T-helper 2 cell (primary cell): ENCODE measurements around the gene SH3RF2.
"Not testable (repeated sequence)": the region's sequence is repeated elsewhere in the genome, so short reads cannot be mapped to it uniquely, and the experiment has no call there.

Experiments used
- DNase-seq, 5 experiments: peaks; one replicate each; pipeline versions ENCODE4 v3.0.0 to v3.0.0-alpha.2; 2012 to 2022

Gene SH3RF2

DNA sequence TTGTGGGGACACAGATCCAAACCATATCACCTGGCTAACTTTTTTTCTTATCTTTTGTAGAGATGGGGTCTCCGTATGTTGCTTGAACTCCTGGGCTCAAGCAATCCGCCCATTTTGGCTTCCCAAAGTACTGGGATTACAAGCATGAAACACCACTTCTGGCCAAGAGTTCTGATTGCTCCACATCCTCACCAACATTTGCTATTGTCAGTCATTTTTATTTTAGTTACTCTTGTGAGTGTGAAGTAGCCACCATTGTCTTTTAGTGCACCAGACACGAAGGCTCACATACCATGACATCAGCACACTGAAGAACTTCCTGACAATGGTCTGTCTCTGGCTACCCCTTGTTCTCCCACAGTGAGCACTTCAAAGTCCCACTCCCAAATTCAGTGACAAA is 151.7 kb downstream of the SH3RF2 start:
- no peak for DNase-seq

DNA sequence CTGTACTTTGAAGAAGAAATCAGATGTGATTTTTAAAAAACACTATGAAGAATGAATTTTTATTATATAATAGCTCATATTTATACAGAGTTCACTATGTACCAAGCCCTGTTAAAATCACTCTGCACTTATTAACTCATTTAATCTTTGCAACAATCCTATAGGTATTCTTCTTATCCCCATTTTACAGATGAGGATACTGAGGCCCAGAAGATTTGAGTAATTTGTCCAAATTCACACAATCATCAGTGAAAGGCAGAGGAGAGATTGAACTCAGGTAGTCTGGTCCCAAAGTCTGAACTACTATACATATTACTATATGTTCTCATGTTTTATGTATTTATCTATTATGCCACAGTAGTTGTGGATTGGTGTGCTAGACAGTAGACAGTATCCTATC is 152.9 kb downstream of the SH3RF2 start:
- DNase-seq, result no peak

DNA sequence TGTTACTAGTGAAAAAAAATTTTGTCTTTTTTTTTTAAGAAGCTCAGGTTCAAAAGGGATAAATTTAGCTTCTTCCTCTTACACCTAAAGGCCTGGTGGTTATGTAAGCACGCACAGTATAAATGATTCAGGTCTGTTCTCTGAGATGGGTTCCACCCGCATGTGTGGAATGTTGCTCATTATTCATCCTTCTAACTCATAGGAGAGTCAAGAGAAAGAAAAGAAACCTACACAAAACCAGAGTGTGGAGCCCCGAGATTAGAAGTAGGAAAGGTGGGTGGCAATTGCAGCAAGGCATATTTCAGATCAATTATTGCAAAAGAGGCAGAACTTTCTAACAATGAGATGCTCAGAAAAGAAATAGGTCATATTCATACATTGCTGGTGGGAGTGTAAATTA is 155.5 kb downstream of the SH3RF2 start:
- no peak for DNase-seq

DNA sequence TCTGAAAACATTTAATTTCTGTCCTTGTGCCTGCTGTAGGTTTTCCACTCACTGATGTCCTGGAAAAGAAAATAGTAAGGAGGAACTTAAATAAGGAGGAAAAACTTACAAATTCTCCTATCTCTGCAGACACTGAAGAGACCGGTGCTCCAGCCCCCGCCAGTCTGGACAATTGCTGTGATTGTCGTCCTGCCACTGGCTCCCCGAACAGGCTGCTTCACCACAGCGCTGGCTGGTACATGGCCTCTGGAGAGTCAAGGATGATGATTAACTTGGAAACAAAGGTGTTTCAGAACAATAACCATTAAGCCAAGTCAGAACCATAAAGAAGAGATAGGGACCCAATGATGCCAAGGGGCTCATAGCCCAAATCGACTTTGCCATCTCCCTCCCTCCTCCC is 161.7 kb downstream of the SH3RF2 start:
- DNase-seq, result no peak

DNA sequence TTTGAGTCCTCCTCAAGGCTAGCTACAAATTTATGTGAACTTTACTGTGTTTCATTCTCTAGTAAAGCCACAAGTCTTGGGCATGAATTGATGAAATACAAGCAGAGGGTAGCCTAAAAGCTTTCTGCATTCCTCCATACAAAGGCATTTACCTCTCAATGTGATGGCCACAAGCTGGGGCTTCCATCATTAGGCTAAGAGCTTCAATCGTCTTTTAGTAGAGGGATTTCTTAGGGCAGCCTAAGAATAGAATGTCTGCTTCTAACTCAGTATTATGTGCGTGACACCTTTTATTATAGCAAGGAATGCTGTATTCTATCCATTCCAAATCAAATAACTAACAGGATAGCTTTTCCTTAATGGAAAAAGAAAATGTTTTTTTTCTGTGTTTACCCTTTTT is 165.3 kb downstream of the SH3RF2 start:
- no peak for DNase-seq

DNA sequence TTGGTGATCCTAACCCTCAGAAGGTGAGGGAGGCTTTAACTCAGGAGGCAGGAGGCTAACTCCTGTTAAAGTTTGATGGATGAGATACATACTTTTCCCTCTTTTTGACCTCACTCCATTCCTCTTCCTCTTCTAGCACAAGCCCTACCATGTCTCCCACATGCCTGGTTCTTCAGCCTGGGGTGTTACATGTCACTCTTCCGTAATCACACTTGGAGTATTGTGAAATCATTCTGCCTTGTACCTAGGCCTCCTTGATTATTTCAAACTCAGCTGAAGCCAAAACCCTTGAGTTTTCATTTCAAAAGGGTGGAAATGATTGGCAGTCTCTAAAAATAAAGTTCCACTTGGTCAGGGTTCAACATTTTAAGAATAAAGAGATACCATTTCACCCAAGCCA is 167.2 kb downstream of the SH3RF2 start:
- DNase-seq, result no peak

DNA sequence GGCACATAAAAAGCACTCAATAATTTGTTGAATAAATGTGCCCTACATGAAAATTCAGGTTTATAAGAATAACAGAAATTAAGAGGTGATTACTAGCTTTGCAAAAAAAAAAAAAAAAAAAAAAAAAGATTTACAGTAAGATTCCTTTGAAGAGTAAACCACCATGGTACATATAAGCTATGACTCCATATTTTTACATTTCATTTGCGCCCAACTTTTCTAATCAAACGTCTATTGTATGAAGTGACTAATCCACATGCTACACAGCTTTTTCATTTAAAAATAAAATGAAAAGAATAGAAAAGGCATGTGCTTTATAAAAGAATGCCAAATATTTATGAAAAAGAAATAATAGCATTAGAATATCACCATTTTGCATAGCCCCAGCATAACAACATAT is 169.1 kb downstream of the SH3RF2 start, which contains the start of gene PLAC8L1:
PLAC8L1 (minus strand) TSS at position 101 of the 400 bp plus-strand sequence. CDS start 1,266 bp downstream, outside the sequence.
- DNase-seq, result no peak

DNA sequence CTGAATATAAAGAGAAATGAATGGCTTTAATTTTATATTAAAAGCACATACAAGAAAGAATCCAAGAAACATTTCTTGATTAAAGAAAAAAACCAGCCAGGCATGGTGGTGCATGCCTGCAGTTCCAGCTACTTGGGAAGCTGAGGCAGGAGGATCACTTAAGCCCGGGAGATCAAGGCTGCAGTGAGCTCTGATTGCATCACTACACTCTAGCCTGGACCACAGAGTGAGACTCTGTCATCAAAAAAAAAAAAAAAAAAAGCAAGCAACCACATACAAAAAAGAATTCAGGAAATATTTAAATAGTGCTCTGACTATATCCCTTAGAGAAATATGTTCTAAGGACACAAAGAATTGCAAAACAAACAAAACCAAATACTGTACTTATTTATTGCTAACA is 171.5 kb downstream of the SH3RF2 start:
- DNase-seq, result no peak

DNA sequence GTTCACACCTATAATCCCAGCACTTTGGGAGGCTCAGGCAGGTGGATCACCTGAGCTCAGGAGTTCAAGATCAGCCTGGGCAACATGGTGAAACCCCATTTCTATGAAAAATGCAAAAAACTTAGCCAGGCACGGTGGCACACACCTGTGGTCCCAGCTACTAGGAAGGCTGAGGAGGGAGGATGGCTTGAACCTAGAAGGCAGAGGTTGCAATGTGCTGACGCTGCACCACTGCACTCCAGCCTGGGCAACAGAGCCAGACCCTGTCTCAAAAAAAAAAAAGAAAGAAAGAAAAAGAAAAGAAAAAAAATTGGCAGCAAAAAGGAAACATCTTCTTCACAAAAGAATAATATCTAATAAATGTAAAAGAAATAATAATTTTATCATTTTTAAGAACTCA is 172.5 kb downstream of the SH3RF2 start:
- not testable (repeated sequence) for DNase-seq

DNA sequence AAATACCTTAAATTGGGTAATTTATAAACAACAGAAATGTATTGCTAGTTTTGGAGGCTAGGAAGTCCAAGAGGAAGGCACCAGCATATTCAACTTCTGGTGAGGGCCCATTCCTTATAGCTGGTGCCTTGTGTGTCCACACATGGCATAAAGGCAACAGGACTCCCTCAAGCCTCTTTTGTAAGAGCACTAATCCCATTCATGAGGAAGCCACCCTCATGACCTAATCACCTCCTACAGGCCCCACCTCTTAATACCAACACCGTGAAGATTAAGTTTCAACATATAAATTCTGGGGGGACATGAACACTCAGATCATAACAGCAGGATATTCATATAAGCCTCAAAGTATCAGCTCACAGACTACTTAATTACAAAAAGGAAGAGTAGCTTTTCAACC is 173.0 kb downstream of the SH3RF2 start:
- no peak for DNase-seq

DNA sequence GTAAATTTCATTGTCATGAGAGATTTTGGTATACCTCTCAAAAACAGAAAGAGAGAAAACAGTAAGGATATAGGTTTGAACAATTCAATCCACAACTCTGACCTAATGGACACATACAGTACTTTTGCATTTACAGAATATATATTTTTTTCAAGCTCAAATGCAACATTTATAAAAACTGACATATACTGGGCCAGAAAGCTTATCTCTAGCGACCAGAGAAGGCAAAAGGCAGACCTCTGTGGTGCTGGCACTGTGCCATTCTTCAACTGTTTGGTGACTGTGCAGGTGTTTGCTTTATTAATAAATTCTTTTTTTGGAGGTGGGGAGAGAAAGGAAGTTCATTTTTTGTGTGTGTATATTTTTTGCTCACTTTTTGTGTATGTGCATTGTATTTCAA is 175.0 kb downstream of the SH3RF2 start:
- no peak for DNase-seq

DNA sequence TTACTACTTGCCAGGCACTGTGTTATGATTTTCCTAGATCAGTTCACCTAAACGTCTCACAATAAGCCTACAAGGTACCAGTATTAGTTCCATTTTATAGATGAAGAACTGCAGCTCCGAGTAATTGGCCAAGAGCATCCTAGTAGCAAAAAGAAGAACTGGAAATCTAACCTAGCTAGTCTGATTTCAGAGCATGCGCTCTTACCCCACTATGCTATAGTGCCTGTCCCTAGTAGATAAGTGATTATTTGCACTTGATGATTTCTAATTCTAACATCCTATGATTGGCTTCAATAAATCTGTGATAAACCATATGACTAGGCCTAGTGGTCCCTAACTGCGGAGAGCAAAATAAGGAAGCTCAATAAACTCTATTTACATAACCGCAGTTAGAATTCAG is 176.1 kb downstream of the SH3RF2 start:
- DNase-seq, result no peak
